Measurements from ENCODE around the gene HIPK4.

- TF ChIP-seq ZFP3 (CRISPR knock-in tag; IDR thresholded peaks at IDR 0.05) (no peak), POU6F1 (CRISPR knock-in tag; IDR thresholded peaks at IDR 0.05; ENCODE audit: borderline replicate concordance, low read depth) (no peak), ZNF70 (CRISPR knock-in tag; IDR thresholded peaks at IDR 0.05) (no peak), RARB (CRISPR knock-in tag; IDR thresholded peaks at IDR 0.05) (no peak), ZNF565 (CRISPR knock-in tag; conservative IDR thresholded peaks at IDR 0.05; ENCODE audit: low read depth) (no peak), CREB5 (CRISPR knock-in tag; IDR thresholded peaks at IDR 0.05; ENCODE audit: low read depth) (no peak)
Measured at GRCh38 chr19:40365010-40365409, 25.0 kb downstream of the HIPK4 start.
